D721Med (cell line): ENCODE measurements around the gene SMIM20.
A peak's percentile ranks its signal among the peaks of the same experiment; 100 is the strongest.

Experiments used
- DNase-seq: peaks from one replicate; pipeline ENCODE4 v3.0.0; 2011; ENCODE audit warnings: low spot score; ENCODE audit not compliant: insufficient read length
- FAIRE-seq: peaks from 2 replicates; lab custom pipeline; 2011; peaks lifted over from hg19 to GRCh38; lab: Jason Lieb, UNC
- TF ChIP-seq, protein P1 (sequence below): IDR thresholded peaks from 2 replicates; pipeline ENCODE4 v1.5.1; 2012; ENCODE audit warnings: mild to moderate bottlenecking, control low read depth; ENCODE audit not compliant: insufficient read depth; ENCODE audit errors: missing control alignments

The SMIM20 gene

GRCh38 chr4:25916870-25917269 lies 2.9 kb downstream of the SMIM20 start:
- DNase-seq = no peak
- FAIRE-seq = no peak
- TF ChIP-seq, protein P1, sequence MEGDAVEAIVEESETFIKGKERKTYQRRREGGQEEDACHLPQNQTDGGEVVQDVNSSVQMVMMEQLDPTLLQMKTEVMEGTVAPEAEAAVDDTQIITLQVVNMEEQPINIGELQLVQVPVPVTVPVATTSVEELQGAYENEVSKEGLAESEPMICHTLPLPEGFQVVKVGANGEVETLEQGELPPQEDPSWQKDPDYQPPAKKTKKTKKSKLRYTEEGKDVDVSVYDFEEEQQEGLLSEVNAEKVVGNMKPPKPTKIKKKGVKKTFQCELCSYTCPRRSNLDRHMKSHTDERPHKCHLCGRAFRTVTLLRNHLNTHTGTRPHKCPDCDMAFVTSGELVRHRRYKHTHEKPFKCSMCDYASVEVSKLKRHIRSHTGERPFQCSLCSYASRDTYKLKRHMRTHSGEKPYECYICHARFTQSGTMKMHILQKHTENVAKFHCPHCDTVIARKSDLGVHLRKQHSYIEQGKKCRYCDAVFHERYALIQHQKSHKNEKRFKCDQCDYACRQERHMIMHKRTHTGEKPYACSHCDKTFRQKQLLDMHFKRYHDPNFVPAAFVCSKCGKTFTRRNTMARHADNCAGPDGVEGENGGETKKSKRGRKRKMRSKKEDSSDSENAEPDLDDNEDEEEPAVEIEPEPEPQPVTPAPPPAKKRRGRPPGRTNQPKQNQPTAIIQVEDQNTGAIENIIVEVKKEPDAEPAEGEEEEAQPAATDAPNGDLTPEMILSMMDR = no peak

DNA sequence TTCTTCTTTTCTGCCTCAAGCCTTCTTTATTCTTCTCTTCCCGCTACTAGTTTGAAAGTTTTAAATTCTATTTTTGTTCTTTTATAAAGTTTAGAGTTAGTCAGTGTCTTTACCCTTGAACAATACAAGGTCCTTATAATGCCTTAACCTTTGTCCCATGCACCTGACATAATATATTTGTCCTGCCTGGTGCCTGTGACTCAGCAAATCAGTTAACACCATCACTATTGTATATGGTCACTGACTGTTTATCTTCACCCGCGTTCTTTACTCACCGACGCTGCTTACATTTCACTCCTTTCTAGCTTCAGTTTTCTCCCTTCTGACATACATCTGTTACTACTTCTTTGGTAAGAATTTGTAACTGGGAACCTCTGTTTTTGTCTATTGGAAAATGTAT lies 5.7 kb downstream of the SMIM20 start:
- TF ChIP-seq, protein P1 = no peak
- FAIRE-seq = no peak
- no peak for DNase-seq

GRCh38 chr4:25921922-25922321 lies 7.9 kb downstream of the SMIM20 start:
- TF ChIP-seq, protein P1 = no peak
- DNase-seq (no peak), FAIRE-seq (no peak)

- FAIRE-seq (no peak), DNase-seq (no peak)
- TF ChIP-seq, protein P1 = no peak
These were observed 8.9 kb downstream of the SMIM20 start for GRCh38 chr4:25922812-25923369.

GRCh38 chr4:25923745-25924144 lies 9.7 kb downstream of the SMIM20 start:
- FAIRE-seq (no peak), DNase-seq (no peak)
- TF ChIP-seq, protein P1 = no peak

- no peak for FAIRE-seq
- TF ChIP-seq, protein P1 = peak; percentile 68
- no peak for DNase-seq
These were observed 11.6 kb downstream of the SMIM20 start for GRCh38 chr4:25925486-25926201.

GRCh38 chr4:25926462-25926861 lies 12.4 kb downstream of the SMIM20 start:
- FAIRE-seq (no peak), DNase-seq (no peak)
- TF ChIP-seq, protein P1 = no peak
